HG02763 (cell line): ENCODE measurements around the gene LARP1.
"Not testable (repeated sequence)": the region's sequence is repeated elsewhere in the genome, so short reads cannot be mapped to it uniquely, and the experiment has no call there.

ENCODE experiments used
- ATAC-seq: cut with Tn5 transposase; IDR thresholded peaks from one replicate; pipeline ENCODE4 v1.9.1; 2021; ENCODE audit warnings: mild to moderate bottlenecking, moderate library complexity; ENCODE audit not compliant: unreplicated experiment

LARP1 gene

DNA sequence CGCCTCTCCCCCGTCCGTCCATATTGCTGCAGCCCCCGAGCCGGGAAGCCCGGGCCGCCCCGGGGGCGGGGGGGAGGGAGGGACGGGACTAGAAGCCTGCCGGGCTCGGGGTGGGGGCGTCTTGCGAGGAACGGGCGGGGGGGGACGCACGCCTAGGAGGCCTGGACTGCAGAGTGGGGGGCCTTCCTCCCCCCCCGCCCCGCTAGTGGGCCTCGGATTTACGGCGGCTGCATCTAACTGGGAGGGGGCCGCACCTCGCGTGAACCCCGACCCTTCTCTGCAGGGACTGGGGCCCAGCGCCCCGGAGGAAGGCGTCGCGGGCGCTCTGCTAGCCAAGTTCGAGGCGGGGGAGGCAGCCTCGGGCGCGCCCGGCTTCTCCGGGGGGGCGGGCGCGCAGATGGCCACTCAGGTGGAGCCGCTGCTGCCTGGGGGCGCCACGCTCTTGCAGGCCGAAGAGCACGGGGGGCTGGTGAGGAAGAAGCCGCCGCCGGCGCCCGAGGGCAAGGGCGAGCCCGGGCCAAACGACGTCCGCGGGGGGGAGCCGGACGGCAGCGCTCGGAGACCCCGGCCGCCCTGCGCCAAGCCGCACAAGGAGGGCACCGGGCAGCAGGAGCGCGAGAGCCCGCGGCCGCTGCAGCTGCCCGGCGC is at the start of gene LARP1:
Gene LARP1, plus strand, starts transcription at position 17 of the 648 bp plus-strand sequence. Its CDS starts 381 bp downstream, at position 398.
- ATAC-seq: peak; percentile 7

DNA sequence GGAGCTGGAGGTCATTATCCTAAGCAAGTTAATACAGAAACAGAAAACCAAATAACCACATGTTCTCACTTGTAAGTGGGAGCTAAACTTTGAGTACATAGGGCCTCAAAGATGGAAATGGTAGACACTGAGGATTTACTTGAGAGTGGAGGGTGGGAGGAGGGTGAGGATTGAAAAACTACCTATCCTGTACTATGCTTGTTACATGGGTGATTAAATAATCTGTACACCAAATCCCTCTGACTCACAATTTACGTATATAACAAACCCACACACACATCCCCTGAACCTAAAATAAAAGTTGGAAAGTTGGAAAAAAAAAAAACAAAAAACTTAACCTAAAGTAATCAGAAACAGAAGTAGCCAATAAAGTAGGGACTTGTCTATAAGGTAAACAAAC is 48.8 kb upstream of the LARP1 start:
- no peak for ATAC-seq

DNA sequence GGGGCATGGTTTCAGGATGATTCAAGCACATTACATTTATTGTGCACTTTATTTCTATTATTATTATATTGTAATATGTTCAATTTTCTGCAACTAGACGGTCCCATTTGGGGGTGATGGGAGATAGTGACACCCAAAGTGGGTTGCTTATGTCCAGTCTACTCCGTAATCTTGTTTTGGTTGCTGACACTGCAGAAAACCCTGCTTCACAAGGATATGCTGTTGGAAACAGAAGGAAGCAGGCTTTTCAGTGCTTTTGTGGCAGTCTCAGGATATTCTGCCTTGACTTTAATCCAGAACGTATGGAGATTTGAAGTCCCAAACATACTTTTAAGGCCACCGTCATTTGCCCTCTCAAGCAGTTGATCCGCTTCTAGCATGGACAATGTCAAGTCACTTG is 47.5 kb upstream of the LARP1 start:
- ATAC-seq: no peak

DNA sequence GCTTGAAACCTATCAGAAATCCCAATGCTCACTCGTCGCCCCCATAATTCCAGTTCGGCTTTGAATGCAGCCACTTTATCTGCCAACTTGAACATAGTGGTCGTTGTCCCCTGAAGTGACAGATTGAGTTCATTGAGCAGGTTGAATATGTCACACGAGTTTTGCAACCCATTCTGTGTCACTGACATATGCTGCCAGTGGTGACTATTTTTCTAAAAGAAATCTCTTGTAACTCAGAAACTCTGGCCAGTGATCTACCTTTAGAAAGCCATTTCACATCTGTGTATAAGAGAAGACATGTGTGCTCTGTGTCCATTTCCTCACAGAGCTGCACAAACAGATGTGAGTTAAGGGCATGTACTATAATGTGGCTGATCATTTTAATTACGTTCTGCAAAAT is 47.0 kb upstream of the LARP1 start:
- no peak for ATAC-seq

DNA sequence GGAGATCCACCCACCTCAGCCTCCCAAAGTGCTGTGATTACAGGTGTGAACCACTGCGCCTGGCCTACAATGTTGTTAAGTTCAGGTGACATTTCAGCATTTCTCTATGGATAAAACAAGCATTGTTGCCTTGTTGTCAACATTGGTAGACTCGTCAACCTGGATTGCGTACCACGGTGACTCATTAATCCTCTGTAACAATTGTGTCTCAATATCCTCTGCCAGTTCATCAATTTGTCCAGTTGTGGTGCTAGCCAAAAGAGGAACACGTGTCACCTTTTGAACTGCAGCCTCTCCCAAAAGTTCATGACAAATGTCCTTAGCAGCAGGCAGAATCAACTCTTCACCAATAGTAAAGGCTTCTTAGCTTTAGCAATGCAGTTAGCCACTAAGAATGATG is 46.3 kb upstream of the LARP1 start:
- no peak for ATAC-seq

DNA sequence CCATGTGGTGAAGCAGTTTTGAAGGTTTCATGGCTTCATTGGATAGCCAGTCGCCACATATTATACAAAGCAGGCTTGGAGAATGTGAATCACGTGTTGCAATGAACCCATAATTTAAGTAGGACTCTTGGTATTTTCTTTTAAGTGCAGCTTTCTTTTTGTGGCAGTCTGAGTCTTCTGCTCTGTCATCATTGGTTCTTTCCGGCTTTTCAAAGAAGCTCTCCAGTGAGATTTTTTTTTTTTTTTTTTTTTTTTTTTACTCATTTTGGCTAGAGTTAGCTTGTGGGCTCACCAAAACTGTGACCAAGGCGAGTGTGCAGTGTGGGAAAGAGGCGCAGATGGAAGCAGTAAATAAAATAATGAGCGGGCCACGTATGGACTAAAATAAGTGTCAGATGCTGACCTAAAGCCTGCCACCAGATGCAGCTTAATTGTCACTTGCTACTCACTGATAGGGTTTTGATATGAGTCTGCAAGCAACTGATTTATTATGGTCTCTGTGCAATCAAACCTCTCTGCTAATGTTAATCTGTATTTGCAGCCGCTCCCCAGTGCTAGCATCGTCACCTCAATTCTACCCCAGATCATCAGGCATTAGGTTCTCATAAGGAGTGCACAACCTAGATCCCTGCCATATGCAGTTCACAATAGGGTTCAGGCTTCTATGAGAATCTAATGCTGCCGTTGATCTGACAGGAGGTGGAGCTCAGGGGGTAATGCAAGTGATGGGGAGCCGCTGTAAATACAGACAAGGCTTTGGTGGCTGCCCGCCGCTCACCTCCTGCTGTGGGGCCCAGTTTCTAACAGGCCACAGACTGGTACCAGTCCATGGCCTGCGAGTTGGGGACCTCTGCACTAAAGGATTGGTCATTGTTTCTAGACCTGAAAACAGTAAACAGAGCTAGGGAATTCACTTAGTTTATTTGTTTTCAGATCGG is 45.5 kb upstream of the LARP1 start:
- ATAC-seq: no peak

DNA sequence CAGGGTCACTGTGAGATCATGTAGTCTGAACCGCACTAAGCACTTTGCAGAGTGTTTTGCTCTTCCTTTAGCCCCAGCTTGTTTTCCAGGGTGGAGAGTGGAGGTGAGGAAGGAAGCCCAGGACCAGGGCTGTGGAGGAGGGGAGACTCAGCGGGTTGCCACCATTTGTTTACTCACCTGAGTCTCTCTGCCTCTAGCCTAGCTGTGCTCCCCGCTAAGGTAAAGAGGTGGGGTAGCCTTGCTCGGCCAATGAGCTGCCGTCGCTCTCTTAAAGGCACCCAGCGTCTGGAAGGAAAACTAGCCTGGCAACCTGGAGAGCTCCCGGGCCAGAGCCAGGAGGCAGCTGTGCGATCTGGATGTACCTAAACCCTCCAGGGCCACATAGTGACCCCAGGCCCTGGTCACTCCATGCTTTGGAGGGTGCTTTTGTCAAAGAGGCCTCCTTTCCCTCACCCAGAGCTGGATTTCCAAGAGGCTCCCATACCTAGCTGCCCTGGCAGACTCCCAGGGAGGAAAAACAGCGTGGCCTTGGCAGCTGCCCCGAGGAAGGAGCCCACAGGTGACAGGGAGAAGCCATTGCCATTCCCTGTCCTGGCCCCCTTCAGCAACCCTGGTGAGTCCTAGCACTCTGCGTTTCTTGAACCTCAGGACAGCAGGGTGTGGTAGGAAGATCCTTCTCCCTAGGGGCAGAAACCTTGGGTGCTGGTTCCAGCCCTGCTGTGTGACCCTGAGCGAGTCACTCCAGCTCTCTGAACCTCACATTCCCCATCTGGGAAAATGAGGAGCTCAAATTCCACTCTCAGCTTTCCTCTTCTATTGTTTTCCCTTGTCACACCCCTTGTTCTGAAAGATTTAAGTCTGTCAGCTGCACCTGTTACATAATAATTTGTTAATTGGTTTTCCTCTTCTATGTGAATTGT is 42.4 kb upstream of the LARP1 start:
- no peak for ATAC-seq

DNA sequence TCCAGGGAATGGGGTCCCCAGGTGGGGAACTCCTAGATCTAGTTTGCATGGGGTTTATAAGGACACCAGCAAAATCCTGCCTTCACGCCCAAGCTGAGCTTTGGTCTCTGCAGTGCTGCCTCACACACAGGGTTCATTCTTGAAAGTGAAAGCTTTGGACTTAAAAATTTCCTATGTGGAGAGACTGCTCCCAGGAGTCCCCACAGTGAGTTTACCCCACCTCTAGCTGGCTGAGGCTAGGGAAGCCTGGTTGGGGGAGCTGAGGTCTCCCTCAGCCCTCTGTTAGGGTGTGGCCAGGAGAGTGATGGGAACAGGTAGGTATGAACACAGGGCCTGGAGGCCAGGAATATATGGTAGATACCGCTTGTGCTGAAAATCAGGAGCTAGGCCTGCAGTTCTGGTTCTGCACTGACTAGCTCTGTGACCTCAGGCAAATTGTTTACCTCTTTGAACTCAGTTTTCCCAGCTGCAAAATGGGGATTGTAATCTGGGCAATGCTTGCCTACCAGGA is 41.5 kb upstream of the LARP1 start:
- no peak for ATAC-seq

DNA sequence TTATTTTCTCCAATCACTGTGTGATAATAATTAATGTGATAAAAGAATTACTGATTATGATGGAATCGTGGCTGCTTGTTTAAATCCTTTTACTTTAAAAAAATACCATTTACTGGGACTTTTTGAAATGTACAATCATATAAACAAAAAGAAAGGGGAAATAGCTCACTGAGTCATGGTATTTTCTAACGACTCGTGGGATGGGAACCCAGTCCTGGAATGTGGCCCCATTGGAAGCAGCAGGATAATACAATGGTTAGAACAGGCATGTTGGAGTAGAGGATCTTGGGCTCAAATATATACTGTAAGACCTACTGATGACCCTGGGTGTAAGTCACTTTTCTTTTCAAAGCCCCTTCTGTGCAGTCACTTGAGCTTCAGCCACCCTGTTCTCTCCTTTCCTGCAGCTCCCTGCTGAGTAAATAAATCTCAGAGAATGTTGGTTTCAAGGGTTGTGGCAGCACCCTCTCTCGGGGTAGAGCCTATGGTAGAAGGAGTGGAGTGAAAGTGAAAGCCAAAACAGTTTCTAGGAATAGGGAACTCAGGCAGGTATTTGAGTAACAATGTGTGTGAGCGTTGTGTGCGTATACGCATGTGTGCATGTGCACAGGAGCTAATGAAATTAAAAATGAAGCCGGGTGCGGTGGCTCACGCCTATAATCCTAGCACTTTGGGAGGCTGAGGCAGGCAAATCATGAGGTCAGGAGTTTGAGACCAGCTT is 40.8 kb upstream of the LARP1 start:
- peak; percentile 67 for ATAC-seq

DNA sequence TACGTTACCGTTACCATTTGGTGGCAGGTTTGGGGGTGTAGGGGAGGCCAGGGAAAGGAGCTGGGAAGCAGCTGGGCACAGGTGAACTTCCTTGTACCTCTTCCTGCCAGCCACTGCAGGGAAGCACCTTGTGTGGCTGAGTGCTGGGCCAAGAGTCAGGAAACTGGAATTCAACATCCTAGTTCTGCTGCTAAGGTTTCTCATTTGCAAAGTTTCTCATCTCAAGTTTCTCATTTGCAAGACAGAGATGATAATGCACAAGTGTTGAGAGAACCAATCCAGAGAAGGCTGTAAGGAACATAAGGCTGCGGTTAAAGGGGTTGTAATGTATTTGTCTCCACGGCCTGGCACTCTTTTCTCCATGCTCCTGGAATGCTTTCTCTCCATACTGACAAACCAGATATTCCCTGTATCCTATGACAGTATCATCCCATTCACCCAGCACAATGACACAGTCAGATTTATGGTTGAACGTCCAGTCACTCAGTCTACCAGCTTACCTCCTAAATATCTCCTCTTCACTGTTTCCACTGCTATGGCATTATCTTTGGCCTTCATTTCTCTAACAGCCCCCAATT is 33.6 kb upstream of the LARP1 start:
- ATAC-seq: no peak

DNA sequence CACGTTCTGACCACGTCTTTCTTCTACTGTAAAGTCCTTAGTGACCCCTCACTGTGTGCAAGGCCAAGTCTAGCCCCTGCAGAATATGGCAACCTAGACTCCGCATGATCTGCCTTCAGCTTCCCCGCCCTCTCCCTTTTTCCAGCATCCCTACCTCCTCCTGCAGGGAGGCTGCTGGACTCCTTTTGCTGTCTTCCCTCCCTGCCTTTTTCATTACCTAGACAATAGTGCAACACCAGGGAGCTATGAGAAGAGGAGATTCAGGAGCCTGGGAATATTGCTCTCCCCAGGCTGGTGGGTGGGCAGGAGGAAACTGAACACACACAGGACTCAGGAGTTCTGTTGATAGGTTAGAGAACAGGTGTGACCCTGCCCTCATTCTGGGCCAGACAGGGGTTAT is 33.1 kb upstream of the LARP1 start:
- ATAC-seq: no peak

DNA sequence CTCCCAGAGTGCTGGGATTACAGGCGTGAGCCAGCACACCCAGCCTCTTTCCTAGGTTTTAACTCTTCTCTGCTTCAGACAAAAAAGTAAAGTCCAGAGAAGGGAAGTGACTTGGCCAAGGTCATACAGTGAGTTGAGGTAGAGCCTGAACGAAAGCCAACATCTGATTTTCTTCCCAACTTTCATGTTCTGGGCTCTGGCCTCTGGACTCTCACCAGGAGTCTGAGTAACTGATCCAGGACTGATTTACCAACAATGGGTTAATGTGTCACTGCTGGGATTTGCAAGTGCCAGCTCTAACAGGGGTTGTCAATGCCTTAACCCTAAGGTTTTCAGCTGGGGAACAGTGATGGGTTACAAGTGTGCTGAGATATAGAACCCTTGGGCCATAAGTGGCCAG is 32.2 kb upstream of the LARP1 start:
- ATAC-seq: no peak

DNA sequence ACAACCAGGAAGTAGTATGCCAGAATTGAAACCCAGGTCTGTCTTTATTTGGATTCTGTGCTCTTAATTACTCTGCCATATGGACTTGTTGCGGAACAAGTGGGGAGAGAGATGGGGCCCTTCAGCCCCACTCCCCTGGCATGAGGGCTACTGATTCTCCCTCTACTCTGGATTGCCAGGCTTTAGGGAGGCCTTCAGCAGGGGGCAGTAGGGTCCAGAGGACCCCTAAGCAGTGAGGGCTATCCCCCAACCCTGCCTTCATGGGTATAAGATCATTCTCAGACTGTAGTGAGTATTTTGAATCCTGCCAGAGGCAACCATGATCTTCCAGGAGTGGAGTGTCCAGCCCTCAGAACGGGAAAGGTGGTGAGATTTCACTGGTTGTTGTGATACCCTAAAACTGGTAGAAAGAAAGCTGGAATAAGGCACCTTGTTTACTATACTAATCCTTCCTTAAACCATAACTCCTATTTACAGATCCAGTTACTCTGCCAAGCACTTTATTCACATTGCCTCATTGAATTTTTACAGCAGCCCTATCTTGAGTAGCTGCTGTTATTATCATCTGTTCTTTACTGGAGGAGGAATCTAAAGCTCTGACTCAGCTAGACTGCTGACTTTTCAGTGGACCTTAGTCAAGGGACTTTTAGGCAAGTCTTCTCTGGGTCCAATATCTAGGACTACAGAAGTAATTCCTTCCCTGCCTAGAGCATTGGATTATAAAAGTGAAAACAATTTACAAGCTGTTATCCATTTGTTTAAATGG is 31.3 kb upstream of the LARP1 start:
- no peak for ATAC-seq

DNA sequence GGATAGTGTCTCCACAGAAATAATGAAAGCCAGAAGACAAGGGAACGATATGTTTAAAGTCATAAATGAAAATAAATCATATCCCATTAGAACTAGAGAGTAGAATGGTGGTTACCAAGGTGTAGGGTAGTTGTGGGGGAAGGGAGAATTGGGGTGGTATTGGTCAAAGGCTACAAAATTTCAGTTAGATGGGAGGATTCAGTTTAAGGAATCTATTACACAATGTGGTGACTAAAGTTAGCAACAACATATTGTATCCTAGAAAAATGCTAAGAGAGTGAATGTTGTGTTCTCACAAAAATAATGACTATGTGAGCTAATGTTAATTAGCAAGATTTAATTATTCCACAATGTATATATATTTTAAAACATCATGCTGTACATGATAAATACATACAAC is 27.8 kb upstream of the LARP1 start:
- no peak for ATAC-seq

DNA sequence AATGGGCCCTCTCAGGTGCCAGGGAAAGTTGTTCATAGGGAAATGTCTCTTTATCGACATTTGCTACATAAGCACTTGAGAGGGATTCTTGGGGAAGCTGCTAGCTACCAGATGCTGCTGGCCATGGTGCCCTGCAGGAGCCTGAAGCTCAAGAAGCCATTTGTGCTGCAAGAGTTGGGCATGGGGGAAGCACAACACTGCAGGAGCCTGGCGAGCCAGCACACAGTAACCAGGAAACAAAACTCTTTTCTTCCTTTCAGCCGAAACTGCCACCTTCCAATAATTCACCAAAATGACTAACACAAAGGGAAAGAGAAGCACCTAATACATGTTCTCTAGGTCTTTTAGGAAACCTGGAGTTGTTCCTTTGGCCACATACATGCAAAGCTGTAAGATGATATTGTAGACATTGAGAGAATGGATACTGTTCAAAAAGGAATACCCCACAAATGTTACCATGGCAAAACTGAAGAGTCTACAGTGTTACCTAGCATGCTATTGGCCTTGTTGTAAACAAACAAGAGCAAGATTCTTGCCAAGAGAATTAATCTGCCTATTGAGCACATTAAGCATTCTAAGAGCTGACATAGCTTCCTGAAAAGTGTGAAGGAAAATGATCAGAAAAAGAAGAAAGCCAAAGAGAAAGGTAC is 26.1 kb upstream of the LARP1 start:
- ATAC-seq: no peak

DNA sequence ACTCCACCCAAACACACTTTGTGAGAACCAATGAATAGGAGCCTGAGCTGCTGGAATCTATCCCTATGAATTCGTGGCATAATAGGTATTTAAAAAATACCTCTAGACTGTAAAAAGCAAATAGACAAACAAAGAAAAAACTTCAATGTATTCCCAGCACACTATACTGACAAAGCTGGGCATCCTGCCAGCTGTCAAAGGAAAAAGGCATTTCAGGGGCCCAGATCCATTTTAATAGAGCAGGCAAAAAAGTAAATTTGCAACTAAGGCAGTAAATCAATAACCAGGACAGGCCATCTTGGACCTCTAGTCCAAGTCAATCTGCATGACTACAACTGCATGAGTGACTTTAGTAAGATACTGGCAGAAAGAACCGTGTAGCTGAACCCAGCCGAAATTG is 25.6 kb upstream of the LARP1 start:
- ATAC-seq: no peak

DNA sequence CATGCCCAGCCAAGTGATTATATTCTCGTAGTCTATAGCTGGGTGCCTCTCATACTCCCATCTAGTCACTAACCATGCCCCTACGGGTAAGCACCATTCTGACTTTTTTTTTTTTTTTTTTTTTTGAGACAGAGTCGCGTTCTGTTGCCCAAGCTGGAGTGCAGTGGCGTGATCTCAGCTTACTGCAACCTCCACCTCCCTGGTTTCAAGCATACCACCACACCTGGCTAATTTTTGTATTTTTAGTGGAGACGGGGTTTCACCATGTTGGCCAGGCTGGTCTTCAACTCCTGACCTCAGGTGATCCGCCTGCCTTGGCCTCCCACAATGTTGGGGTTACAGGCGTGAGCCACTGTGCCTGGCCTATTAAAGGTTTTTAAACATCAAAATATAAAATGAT is 24.4 kb upstream of the LARP1 start:
- not testable (repeated sequence) for ATAC-seq

DNA sequence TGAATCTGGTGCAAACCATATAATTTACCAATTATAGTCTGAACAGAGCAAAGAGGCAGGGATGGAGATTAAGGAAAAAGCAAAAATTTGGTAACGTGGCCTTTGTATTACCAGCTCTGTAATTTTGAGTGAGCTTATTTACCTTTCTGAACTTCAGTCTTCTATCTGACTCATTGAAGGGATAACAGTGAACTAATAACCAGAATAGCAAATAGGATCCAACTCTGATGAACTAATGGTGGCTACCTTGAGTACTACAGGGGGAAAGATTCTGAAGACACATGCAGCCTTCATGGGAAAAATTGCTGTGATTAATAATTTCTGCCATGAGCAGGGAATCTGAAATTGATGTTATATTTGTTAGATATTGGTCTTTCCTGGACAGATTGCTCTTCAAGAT is 23.0 kb upstream of the LARP1 start:
- no peak for ATAC-seq
